PFSK-1 (cell line): ENCODE measurements around the gene SLC25A51.

Source experiments
- FOXP2 ChIP-seq: optimal IDR thresholded peaks from 2 replicates; pipeline ENCODE3; 2011; ENCODE audit warnings: borderline replicate concordance, control low read depth, inconsistent platforms; ENCODE audit not compliant: insufficient read depth; ENCODE audit errors: extremely low read length, extremely low read depth
- POLR2AphosphoS5 ChIP-seq: IDR thresholded peaks from 2 replicates; pipeline ENCODE4 v1.6.1; 2012; ENCODE audit warnings: low read depth, mild to moderate bottlenecking, control low read depth, low read length, moderate library complexity
- REST ChIP-seq, 2 experiments: IDR thresholded peaks; 2 replicates each; pipeline versions ENCODE4 v1.6.1 to v1.8.0; 2011 to 2012; ENCODE audit warnings: low read depth in 2 of 2, low read length in 2 of 2, control low read depth in 1 of 2, inconsistent platforms in 1 of 2, mild to moderate bottlenecking in 1 of 2, moderate library complexity in 1 of 2; ENCODE audit not compliant: insufficient read depth in 1 of 2
- SIN3A ChIP-seq: IDR thresholded peaks from 2 replicates; pipeline ENCODE4 v1.6.1; 2012; ENCODE audit warnings: mild to moderate bottlenecking, low read length, moderate library complexity, borderline replicate concordance; ENCODE audit not compliant: insufficient read depth
- TAF1 ChIP-seq: IDR thresholded peaks from 2 replicates; pipeline ENCODE4 v1.6.1; 2012; ENCODE audit warnings: low read length, control low read depth, borderline replicate concordance; ENCODE audit not compliant: insufficient read depth

- TF ChIP-seq REST (IDR thresholded peaks at IDR 0.05; ENCODE audit: insufficient read depth in 1 of 2, low read depth in 2 of 2, low read length in 2 of 2) = 0 out of 4 replicates have a peak, but pooled peaks of 1 of the 2 experiments have one; percentile 42
- TF ChIP-seq TAF1 = no peak; the same call in 1 of the 2 replicates
- TF ChIP-seq SIN3A = no peak
- TF ChIP-seq POLR2AphosphoS5 = peak; percentile 74
- peak; percentile 77 for TF ChIP-seq FOXP2
Measured at GRCh38 chr9:37903647-37904444, at the start of gene SLC25A51.
